K562 treated with DMSO at 1 percent for 12 hours (cell line): Measurements from ENCODE around the gene GPR35. TPM values are rescaled to one million over a fixed set of nuclear protein-coding genes. Genes with fewer than 3 reads are reported as not detected.

Experiments used
- total RNA-seq: library from RNA; unstranded; fragments of 300-600 nt; gene quantifications from 2 replicates; pipeline ENCODE4 v1.2.3, GENCODE V29; 2022; ENCODE audit not compliant: insufficient read depth

GPR35 gene
- 1.3 and 2.3 TPM in 2 replicates for total RNA-seq

GRCh38 chr2:240624950-240625621, at the start of gene GPR35:
Gene GPR35 (plus strand): TSS chr2:240625480. CDS start chr2:240629953, 4,473 bp downstream.

GRCh38 chr2:240586198-240586918, 38.9 kb upstream of the GPR35 start, which contains the start of gene CAPN10:
Gene CAPN10 (plus strand): TSS chr2:240586734. CDS start chr2:240586912, 178 bp downstream.

Other genes with a start within 250 kb of the GPR35 start
- 0.47 and 0.68 TPM in 2 replicates for gene GPC1, start 189.8 kb upstream of the GPR35 start, total RNA-seq
- gene ANKMY1, start 67.5 kb upstream of the GPR35 start, total RNA-seq = 5.4 and 7.1 TPM in 2 replicates
- 3.4 and 3.7 TPM in 2 replicates for gene DUSP28, start 65.1 kb upstream of the GPR35 start, total RNA-seq
- gene RNPEPL1, start 57.0 kb upstream of the GPR35 start, total RNA-seq = 41.9 and 42.6 TPM in 2 replicates
- 14.3 and 17.3 TPM in 2 replicates for gene CAPN10, start 38.7 kb upstream of the GPR35 start, total RNA-seq
- gene AQP12B, start 57.4 kb downstream of the GPR35 start, total RNA-seq = not detected in 2 replicates
- gene AQP12A, start 66.4 kb downstream of the GPR35 start, total RNA-seq = not detected in 2 replicates
- gene KIF1A, start 194.7 kb downstream of the GPR35 start, total RNA-seq = 1.1 TPM in 1 of 2 replicates, not detected in the other
- gene AGXT, start 243.3 kb downstream of the GPR35 start, total RNA-seq = not detected in 2 replicates